Lower leg skin (tissue), 3 donors: Measurements from ENCODE around the gene PAQR7.

ENCODE experiments used
- POLR2A ChIP-seq, 2 donors: fragments of 450-650 bp; IDR thresholded peaks; one replicate each; pipeline ENCODE4 v1.6.1; 2016 to 2017; ENCODE audit warnings: antibody characterized with exemption in 2 of 2, mild to moderate bottlenecking in 1 of 2, moderate library complexity in 1 of 2
- TF ChIP-seq, protein P1 (sequence below), 3 donors: fragments of 450-650 bp; IDR thresholded peaks; one replicate each; pipeline ENCODE4 v1.5.1; 2016; ENCODE audit warnings: antibody characterized with exemption in 3 of 3, mild to moderate bottlenecking in 3 of 3, moderate library complexity in 2 of 3

DNA sequence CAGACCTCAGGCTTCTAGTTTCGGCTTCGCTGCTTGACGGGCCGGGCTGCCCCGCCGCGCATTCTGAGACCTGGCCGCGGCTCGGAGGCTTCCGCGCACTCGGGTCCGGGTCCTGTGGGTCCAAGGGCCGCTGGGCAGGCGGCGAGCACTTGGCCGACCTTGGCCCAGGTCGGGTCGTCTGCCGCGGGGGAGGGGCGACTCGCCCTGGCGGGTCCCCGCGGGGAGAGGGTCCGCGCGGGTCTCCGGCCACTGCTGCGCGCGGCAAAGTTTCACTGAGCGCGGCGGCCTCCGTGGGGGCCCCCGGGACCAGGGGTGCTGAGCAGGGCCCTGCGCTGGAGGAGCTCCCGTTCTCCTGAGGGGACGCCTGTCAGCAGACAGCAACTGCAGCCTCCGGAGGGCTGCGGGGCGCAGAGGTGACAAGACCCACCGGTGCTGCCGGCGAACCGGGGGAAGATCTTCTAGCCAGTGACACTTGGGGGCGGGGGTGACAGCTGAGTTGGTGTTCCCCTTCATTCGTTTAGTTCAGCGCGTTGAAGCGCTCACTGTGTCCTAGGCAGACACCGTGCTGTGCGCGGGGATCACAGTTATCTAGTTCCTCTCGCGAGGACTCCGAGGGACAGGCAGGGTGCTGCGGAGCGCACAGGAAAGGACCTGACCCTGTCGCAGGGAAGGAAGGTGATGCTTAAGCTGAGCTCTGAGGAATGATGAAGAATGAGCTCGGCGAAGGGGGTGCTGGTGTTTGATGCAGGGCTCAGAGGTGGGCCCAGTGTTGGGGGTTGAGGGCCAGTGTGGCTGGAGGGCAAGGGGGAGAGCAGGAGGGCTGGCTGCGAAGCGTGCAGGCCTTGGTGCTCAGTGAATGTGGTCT lies 55.0 kb downstream of the PAQR7 start:
- TF ChIP-seq, protein P1, sequence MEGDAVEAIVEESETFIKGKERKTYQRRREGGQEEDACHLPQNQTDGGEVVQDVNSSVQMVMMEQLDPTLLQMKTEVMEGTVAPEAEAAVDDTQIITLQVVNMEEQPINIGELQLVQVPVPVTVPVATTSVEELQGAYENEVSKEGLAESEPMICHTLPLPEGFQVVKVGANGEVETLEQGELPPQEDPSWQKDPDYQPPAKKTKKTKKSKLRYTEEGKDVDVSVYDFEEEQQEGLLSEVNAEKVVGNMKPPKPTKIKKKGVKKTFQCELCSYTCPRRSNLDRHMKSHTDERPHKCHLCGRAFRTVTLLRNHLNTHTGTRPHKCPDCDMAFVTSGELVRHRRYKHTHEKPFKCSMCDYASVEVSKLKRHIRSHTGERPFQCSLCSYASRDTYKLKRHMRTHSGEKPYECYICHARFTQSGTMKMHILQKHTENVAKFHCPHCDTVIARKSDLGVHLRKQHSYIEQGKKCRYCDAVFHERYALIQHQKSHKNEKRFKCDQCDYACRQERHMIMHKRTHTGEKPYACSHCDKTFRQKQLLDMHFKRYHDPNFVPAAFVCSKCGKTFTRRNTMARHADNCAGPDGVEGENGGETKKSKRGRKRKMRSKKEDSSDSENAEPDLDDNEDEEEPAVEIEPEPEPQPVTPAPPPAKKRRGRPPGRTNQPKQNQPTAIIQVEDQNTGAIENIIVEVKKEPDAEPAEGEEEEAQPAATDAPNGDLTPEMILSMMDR (IDR thresholded peaks at IDR 0.05): no peak
- no peak for TF ChIP-seq POLR2A (IDR thresholded peaks at IDR 0.05)
